Measurements from ENCODE around the gene FGF14.
"Not testable (repeated sequence)": the region's sequence is repeated elsewhere in the genome, so short reads cannot be mapped to it uniquely, and the experiment has no call there.

Gene FGF14

GRCh38 chr13:102136735-102137296 lies 265.0 kb downstream of the FGF14 start:
- DNase-seq (ENCODE audit: low read depth), result no peak

DNA sequence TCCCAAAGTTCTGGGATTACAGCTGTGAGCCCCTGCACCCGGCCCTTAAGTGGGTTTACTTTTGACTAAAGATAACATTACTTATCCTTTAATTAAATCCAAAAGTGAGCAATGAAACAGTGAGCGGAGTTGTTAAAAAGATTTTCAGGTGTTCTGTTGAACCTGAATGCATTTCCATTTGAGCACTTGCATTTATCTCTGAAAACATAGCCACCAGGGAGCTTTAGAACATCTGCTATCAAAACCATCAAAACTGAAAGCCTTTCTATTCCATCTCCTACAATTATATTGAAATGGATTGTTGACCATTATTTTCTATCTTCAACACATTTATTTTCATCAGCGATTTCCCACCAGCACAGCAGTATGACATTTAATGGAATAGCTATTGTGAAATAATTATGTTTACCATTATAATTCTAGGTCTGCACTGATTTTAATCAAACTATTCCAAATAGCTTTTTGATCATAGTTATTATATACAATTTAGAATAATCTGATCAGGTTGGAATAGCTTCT lies 269.0 kb downstream of the FGF14 start:
- no peak for DNase-seq (ENCODE audit: low read depth)

DNA sequence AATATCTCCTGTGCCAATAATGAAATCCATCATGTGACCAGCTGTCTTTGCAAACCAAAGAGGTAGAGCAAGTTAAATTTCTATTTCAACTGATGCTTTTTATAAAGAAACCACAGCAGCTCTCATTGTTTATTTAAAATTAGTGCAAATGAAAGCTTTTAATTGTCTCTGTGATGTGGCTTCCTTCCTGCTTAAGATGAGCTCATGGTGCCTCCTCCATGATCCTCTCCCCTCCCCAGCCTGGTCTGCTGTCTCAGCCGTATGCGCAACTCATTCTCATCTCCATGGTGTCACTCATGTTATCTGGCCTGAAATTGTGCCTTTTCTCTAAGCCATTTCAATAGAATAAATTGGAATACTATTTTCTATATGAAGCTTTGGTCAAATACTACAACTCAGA lies 270.6 kb downstream of the FGF14 start:
- DNase-seq (ENCODE audit: low read depth), result no peak

DNA sequence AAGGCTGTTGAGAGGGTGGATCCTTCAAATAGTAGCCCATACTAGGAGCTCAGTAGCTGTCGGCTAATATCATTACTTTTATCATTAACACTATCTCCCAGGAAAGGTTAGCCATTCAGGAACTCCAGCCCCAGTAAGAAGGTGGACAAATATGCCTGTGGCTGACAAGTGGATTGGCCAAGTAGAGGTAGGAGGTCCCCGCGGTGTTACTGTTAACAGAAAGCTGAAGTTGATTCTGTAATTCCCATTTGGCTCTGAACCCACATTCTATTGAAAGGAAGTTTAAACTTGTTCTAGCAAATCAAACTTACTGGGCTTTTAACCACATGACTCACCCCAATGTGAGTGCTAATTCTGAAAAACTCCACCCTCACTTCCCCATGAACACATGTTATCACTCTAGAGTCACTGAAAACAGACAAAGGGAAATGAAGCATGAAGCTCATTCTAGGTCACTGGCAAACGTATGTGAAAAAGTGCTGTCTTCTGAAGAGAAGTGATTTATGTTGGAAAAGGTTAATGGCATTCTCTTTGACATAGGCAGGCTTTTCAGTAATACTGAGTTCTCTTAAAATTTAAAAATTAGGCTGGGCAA lies 273.5 kb downstream of the FGF14 start:
- peak; percentile 69 for DNase-seq (ENCODE audit: low read depth)

GRCh38 chr13:102127153-102127552 lies 274.7 kb downstream of the FGF14 start:
- DNase-seq (ENCODE audit: low read depth), result no peak

GRCh38 chr13:102122147-102122546 lies 279.7 kb downstream of the FGF14 start:
- no peak for DNase-seq (ENCODE audit: low read depth)

DNA sequence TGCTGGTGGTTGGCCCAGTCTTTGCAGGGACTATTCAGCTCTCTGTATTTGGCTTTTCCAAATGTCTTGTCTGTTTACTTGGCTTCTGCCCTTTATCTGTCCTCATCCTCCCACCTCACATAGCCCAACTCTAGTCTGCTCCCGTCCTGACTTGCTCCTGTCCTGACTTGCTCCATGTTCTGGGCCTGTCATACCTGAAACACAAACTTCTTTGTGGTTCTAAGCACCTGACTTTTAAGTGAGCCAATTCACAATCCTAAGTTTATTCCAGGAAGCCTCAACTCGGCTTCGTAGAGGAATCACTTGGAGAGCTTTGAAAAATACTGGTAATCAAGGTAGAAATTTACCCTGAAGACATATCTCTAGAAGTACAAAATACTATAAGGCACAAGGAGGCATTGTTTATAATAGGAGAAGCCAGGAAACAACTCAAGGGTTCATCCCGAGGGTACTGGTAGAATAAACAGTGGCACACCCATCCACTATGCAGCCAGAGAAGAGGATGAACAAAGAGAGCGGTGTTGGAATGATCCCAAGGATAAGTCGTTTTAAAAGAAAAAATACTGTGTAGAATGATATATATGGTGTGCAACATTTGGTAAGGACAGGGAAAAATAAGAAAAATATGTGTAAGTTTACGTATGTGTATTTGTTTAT lies 284.5 kb downstream of the FGF14 start:
- no peak for DNase-seq (ENCODE audit: low read depth)

DNA sequence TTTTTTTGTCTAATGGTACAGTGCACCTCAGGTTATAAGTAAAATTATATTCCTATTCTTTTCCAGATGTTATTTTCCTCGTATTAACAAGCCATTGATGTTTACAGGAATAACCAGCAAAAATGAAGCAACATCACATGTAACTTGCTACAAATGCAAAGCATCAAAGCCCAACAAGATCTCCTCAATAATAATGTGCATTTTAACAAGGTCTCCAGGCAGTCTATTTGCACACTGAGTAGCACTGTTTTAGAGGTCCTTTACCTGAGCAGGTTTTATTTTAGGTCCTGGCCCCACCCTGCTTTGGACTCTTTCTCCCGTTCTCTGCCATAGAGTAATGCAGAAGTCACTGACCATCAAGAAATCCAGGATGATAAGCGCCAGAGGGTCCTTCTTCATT lies 298.4 kb downstream of the FGF14 start:
- DNase-seq (ENCODE audit: low read depth), result no peak

DNA sequence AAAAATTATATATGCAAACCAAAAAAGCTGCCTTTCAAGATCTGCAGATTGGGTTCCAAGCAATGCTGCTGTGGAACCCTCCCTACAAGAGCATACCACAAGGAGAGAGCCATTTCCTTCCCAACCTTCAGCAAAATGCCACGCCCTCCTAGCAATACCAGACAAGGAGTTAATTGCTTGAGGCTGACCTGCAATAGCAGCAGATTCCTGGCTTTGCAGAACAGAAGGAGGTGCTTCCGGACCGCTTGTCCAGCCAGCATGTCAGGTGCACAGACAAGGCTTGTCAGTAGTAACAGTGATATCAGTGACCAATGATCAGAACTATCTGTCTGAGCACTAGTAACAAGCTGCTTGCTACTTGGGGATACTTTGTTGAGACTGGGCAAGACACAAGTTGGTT lies 301.6 kb downstream of the FGF14 start:
- DNase-seq (ENCODE audit: low read depth), result no peak

DNA sequence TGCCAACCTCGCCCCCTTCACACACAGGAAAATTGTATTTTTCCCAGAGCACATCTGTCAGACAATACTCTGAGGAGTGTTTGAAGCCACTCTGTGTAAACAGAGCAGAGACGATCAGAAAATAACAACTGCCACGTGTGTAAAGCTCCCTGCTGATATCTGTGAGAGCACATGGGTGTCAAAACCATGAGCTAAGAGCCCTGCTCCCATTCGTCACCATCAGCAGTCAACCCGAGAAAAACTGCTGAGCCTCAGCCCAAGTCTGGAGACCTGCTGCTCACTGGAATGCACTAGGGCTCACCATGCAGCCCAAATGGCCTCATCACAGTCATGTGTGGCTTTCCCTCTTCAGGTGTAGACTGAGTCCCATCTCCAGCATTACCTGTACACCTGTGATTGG lies 304.1 kb downstream of the FGF14 start:
- no peak for DNase-seq (ENCODE audit: low read depth)

DNA sequence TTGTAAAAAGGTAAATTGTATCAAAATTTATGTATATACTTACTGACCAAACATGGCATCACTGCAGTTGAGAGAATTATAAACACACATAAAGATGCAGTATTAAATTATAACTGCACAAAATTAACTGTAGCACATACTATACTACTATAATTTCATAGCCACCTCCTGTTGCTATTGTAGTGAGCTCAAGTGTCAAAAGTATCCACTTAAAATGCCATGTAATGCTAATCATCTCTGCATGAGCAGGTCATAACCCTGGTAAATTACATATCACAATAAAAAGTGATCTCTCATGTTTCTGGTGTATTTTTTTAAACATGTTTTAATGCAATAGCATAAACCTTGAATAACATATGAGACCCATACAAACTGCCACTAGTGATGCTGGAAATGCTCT lies 308.6 kb downstream of the FGF14 start:
- DNase-seq (ENCODE audit: low read depth), result not testable (repeated sequence)

DNA sequence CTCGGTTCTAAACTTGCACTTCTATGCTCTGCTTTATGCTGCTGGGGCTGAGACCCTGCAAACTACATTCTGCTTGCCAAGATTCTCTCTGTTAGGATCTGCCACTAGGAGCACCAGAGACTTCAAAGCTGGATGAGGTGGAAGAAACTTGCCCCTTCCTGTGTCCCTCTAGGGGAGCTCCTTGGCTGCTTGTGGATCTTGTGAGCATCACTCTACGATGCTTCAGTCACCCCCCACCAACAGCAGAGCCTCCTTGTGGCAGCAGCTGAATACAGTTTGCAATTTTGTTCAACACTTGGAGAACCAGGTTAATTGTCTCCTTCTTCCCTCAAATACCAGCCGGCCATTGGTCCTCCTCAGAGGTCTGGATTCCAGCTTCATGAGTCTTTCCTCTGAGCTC lies 310.6 kb downstream of the FGF14 start:
- DNase-seq (ENCODE audit: low read depth), result peak; percentile 4

- DNase-seq (ENCODE audit: low read depth), result no peak
Observed at GRCh38 chr13:102090532-102090931, 311.3 kb downstream of the FGF14 start.

DNA sequence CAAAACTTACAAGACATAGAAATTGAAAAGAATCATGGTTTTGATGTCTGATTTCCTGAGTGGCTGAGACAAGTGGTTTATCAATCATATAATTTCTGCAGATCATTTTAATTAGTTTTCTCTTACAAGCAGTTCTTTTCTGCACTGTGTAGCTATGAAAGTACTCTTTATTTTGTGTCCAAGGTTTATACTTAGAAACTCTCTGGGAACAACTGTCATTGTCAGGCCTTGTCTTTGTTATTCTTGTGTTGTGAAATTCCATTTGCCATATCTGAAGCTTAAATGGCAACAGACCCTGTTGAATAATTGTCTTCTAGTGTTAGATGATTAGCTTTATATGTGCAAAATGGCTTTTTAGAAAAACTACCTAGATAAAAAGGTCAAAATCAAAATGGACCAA lies 312.1 kb downstream of the FGF14 start:
- DNase-seq (ENCODE audit: low read depth), result no peak

GRCh38 chr13:102089177-102089576 lies 312.7 kb downstream of the FGF14 start:
- DNase-seq (ENCODE audit: low read depth), result peak; percentile 14

DNA sequence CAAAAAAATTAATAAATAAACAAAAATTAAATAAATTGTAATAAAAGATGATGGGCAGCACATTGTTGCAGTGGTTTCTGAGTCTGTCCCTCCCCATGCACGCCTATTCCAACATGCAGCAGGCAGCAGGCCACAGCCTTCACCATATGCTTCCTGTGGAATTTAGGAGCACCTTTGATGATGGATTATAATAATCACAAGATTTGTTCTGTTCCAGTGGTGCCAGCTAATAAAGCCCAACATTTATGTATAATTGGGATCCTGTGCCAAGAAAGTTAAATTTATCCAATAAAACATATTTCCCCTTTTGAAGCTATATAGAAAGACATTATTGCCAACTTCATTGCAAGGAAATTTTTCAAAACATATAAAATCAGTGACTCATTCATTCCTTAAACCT lies 328.6 kb downstream of the FGF14 start:
- no peak for DNase-seq (ENCODE audit: low read depth)

- DNase-seq (ENCODE audit: low read depth), result no peak
Observed at GRCh38 chr13:102071711-102072110, 330.1 kb downstream of the FGF14 start.

GRCh38 chr13:102068323-102068722 lies 333.5 kb downstream of the FGF14 start:
- DNase-seq (ENCODE audit: low read depth), result not testable (repeated sequence)

DNA sequence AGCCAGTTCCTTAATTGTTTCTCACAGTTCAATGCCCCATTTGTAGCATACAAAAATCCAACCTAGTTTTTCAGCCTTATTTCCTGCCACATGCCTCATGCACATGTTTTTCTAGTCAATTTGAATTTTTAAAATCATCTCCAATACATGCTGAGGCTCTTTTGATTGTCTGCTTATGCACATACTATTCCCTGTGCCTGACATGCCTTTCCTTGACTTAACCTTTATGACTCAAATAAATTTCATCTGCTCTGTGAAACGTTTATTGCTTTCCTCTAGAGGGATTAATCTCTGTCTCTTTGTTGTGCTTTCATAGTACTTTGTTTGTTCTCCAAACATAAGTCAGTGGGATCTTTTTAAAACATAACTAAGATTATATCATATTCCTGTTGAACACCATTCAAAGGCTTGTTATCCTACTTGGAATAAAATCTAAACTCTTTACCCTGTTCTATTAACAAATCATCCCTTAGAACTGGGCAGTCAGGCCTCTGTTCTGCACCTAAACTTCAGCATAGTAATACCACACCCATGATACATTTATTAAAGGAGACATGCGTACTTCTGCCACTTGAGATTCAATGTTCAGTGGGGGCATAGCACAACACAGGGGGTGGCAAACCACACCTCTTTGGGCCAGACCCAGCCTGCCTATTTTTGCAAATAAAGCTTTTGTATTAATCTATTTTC lies 346.6 kb downstream of the FGF14 start:
- DNase-seq (ENCODE audit: low read depth), result no peak

- no peak for DNase-seq (ENCODE audit: low read depth)
Observed at GRCh38 chr13:102049853-102050252, 352.0 kb downstream of the FGF14 start.

GRCh38 chr13:102045731-102046130 lies 356.1 kb downstream of the FGF14 start:
- DNase-seq (ENCODE audit: low read depth), result no peak

GRCh38 chr13:102042746-102043145 lies 359.1 kb downstream of the FGF14 start:
- no peak for DNase-seq (ENCODE audit: low read depth)

DNA sequence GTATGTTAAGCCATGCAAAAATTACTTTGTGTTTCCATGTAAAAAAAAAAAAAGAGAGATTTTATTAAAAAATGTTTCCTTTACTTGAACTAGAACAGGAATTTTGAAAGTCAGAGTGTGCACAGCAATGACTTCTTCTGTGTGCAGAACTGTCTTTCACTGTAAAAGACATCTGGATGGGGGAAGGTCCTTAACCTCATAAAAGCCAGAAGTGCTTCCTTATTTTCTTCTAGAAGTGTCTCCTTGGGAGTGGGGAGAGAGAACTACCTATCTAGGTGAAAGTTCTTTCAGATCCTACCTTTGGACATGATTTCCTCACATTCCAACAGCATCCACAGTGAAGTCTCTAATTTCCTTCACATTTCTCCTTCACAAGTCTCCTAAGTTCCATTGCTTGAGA lies 360.3 kb downstream of the FGF14 start:
- no peak for DNase-seq (ENCODE audit: low read depth)

Data from iris pigment epithelial cell (primary cell).